OCI-M2 (cell line): ENCODE results near the gene FIBCD1.
"Not testable (repeated sequence)": the region's sequence is repeated elsewhere in the genome, so short reads cannot be mapped to it uniquely, and the experiment has no call there.

Experiments
- DNase-seq: peaks from one replicate; lab custom pipeline; 2025; ENCODE audit not compliant: unreplicated experiment; lab: John Stamatoyannopoulos, UW

The FIBCD1 gene

GRCh38 chr9:130973686-130974281 is 34.7 kb upstream of the FIBCD1 start:
- DNase-seq = no peak

- no peak for DNase-seq
Observed at GRCh38 chr9:130972957-130973685, 34.1 kb upstream of the FIBCD1 start.

GRCh38 chr9:130972277-130972956 is 33.4 kb upstream of the FIBCD1 start:
- DNase-seq = no peak

GRCh38 chr9:130971294-130971849 is 32.3 kb upstream of the FIBCD1 start:
- no peak for DNase-seq

- no peak for DNase-seq
Observed at GRCh38 chr9:130970855-130971254, 31.8 kb upstream of the FIBCD1 start.

- DNase-seq = no peak
Observed at GRCh38 chr9:130970052-130970451, 31.0 kb upstream of the FIBCD1 start.

- DNase-seq = no peak
Observed at GRCh38 chr9:130965680-130966079, 26.6 kb upstream of the FIBCD1 start.

GRCh38 chr9:130963916-130964315 is 24.9 kb upstream of the FIBCD1 start:
- DNase-seq = no peak

GRCh38 chr9:130963337-130963908 is 24.4 kb upstream of the FIBCD1 start:
- no peak for DNase-seq

- no peak for DNase-seq
Observed at GRCh38 chr9:130962418-130963316, 23.6 kb upstream of the FIBCD1 start.

GRCh38 chr9:130961511-130962300 is 22.7 kb upstream of the FIBCD1 start:
- no peak for DNase-seq

- no peak for DNase-seq
Observed at GRCh38 chr9:130960522-130961378, 21.7 kb upstream of the FIBCD1 start.

- no peak for DNase-seq
Observed at GRCh38 chr9:130959809-130960334, 20.8 kb upstream of the FIBCD1 start.

- DNase-seq = not testable (repeated sequence)
Observed at GRCh38 chr9:130958564-130958963, 19.5 kb upstream of the FIBCD1 start.

- DNase-seq = no peak
Observed at GRCh38 chr9:130957451-130958203, 18.6 kb upstream of the FIBCD1 start.

- no peak for DNase-seq
Observed at GRCh38 chr9:130956636-130957450, 17.8 kb upstream of the FIBCD1 start.
